ENCODE data around the gene WIPF1. TPM values are rescaled to one million over a fixed set of nuclear protein-coding genes. Genes with fewer than 3 reads are reported as not detected.

WIPF1 gene, protein sequence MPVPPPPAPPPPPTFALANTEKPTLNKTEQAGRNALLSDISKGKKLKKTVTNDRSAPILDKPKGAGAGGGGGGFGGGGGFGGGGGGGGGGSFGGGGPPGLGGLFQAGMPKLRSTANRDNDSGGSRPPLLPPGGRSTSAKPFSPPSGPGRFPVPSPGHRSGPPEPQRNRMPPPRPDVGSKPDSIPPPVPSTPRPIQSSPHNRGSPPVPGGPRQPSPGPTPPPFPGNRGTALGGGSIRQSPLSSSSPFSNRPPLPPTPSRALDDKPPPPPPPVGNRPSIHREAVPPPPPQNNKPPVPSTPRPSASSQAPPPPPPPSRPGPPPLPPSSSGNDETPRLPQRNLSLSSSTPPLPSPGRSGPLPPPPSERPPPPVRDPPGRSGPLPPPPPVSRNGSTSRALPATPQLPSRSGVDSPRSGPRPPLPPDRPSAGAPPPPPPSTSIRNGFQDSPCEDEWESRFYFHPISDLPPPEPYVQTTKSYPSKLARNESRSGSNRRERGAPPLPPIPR
- 10 to 100 TPM in 1 of 2 donors, 1 to 10 TPM in 1; 8.0 to 15.5 TPM for total RNA-seq

- Histone ChIP-seq H3K9me3 (no peaks in the 10 kb centered on the region), H3K4me3 (no peak within 1 kb of the TSS), H3K27me3 (no peaks in the 10 kb centered on the region), H3K27ac (peak within 1 kb of the TSS in 2 of 4 donors; percentile 30 to 57), H3K4me1 (no peaks in the 10 kb centered on the region), H3K36me3 (replicated peaks in 1 of 2; ENCODE audit: insufficient read depth in 1 of 2, low read depth in 2 of 2) (no peaks in the 10 kb centered on the region)
- WGBS, 2 donors = 61 to 76% methylated on average over 6 of the region's 6 CpGs
- peak in 2 of 4 donors; percentile 19 to 58 for DNase-seq
- peak in 1 of 3 donors; percentile 58 for TF ChIP-seq POLR2A (IDR thresholded peaks at IDR 0.05)
- no peak for TF ChIP-seq CTCF (IDR thresholded peaks at IDR 0.05)
- no peak for ATAC-seq
- intact Hi-C loops (cut with DNase I) = no loop called here
Observed at GRCh38 chr2:174597345-174598047, at the start of gene WIPF1. WIPF1 (minus strand) TSS chr2:174597804; CDS start chr2:174585573, 12,231 bp downstream.

DNA sequence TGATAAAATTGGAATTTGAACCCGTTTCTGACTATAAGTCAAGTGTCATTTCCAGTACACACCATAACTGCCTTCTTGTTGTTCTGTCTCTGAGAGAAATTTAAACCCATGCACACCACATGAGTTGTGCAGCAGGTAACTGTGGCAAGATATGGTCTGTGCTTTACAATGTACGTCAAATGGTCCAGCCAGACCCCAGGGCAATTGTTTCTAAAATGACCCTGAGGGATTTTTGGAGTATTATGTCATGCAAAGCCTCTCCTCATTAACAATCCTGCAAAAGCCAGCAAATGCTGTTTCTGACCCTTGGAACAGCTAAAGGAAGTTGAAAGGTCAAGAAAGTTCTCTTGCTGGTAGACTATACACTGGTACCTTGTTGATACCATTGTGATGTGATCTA, 47.7 kb upstream of the WIPF1 start:
- Histone ChIP-seq H3K27ac (no peak overlapping the region), H3K9me3 (no peaks in the 10 kb centered on the region), H3K36me3 (replicated peaks in 1 of 2; ENCODE audit: insufficient read depth in 1 of 2, low read depth in 2 of 2) (no peaks in the 10 kb centered on the region), H3K4me3 (no peak overlapping the region), H3K4me1 (no peaks in the 10 kb centered on the region), H3K27me3 (no peaks in the 10 kb centered on the region)
- intact Hi-C loops (cut with DNase I) = no loop called here
- DNase-seq (no peak), ATAC-seq (no peak)
- 59 to 63% methylated on average over 2 of the region's 2 CpGs for WGBS, 2 donors
- TF ChIP-seq CTCF (IDR thresholded peaks at IDR 0.05) = no peak
- TF ChIP-seq POLR2A (IDR thresholded peaks at IDR 0.05) = no peak

DNA sequence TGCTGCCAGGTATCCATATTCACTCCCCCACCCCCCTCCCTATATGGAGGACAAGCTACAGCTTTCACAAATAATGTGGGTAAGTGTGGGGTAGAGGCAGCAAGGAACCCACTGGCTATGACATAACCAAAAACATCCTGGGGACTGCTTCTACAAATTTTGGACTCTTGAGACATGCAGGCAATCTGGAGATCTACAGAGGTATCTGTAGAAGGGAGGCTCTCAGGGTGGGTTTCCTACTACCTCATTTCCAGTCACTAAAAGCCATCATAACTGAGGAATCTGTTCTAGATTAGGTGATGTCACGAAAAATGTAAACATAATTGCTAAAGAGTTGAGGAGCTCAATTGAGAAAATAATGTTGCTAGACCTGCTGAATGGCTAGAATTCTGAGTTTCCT, 46.8 kb upstream of the WIPF1 start:
- no peak for ATAC-seq
- TF ChIP-seq POLR2A (IDR thresholded peaks at IDR 0.05) (no peak), CTCF (IDR thresholded peaks at IDR 0.05) (no peak)
- 86 to 100% methylated on average over 1 of the region's 1 CpG for WGBS, 2 donors
- Histone ChIP-seq H3K4me1 (no peaks in the 10 kb centered on the region), H3K27ac (no peak overlapping the region), H3K27me3 (no peaks in the 10 kb centered on the region), H3K4me3 (no peak overlapping the region), H3K9me3 (no peaks in the 10 kb centered on the region), H3K36me3 (replicated peaks in 1 of 2; ENCODE audit: insufficient read depth in 1 of 2, low read depth in 2 of 2) (no peaks in the 10 kb centered on the region)
- intact Hi-C loops (cut with DNase I) = no loop called here
- no peak for DNase-seq

DNA sequence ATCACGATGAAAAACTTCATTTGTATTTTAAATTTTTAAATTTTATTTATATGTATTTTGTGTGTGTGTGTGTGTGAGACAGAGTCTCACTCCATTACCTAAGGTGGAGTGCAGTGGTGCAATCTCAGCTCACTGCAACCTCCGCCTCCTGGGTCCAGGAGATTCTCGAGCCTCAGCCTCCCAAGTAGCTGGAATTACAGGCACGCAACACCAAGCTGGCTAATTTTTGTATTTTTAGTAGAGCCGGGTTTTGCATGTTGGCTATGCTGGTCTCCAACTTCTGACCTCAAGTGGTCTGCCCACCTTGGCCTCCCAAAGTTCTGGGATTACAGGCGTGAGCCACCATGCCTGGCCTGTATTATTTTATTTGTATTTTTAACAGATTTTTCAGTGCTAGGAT, 45.8 kb upstream of the WIPF1 start:
- H3K4me3 ChIP-seq = no peak overlapping the region
- no peaks in the 10 kb centered on the region for H3K27me3 ChIP-seq
- H3K36me3 ChIP-seq (replicated peaks in 1 of 2; ENCODE audit: insufficient read depth in 1 of 2, low read depth in 2 of 2) = no peaks in the 10 kb centered on the region
- DNase-seq (no peak), ATAC-seq (no peak)
- intact Hi-C loops (cut with DNase I) = no loop called here
- no peaks in the 10 kb centered on the region for H3K4me1 ChIP-seq
- TF ChIP-seq CTCF (IDR thresholded peaks at IDR 0.05) = no peak
- 92 to 94% methylated on average over 6 of the region's 6 CpGs for WGBS, 2 donors
- no peak overlapping the region for H3K27ac ChIP-seq
- H3K9me3 ChIP-seq = no peaks in the 10 kb centered on the region

All from body of pancreas (tissue), 4 donors.